KMS-11 (cell line): ENCODE data around the gene FAM72A.

Experiments
- H2AFZ ChIP-seq: fragments of 200-600 bp; sonication (generic); 2 replicates; pipeline ENCODE4 v1.6.1; 2016; ENCODE audit warnings: antibody characterized with exemption, mixed run types, low read depth
- H3K27ac ChIP-seq: fragments of 200-600 bp; sonication (generic); 2 replicates; pipeline ENCODE4 v1.6.1; 2016; ENCODE audit warnings: mild to moderate bottlenecking, mixed run types
- H3K27me3 ChIP-seq: fragments of 200-600 bp; sonication (generic); 2 replicates; pipeline ENCODE4 v1.6.1; 2017; ENCODE audit warnings: mild to moderate bottlenecking, low read depth, mixed run types, moderate library complexity; ENCODE audit not compliant: insufficient read depth
- H3K36me3 ChIP-seq: fragments of 200-600 bp; sonication (generic); 2 replicates; pipeline ENCODE4 v1.6.1; 2017; ENCODE audit warnings: mild to moderate bottlenecking, mixed run types; ENCODE audit not compliant: insufficient read depth
- H3K4me1 ChIP-seq: fragments of 200-600 bp; sonication (generic); 2 replicates; pipeline ENCODE4 v1.6.1; 2016; ENCODE audit warnings: mild to moderate bottlenecking, low read depth, mixed run types; ENCODE audit not compliant: poor library complexity, severe bottlenecking
- H3K4me2 ChIP-seq: fragments of 200-600 bp; sonication (generic); 2 replicates; pipeline ENCODE4 v1.7.0; 2016; ENCODE audit warnings: mild to moderate bottlenecking, mixed run types
- H3K4me3 ChIP-seq: fragments of 200-600 bp; sonication (generic); IDR thresholded peaks from 2 replicates; pipeline ENCODE4 v1.6.1; 2017; ENCODE audit warnings: low read depth, low read length, mixed read lengths; ENCODE audit not compliant: insufficient read depth
- H3K79me2 ChIP-seq: fragments of 200-600 bp; sonication (generic); 2 replicates; pipeline ENCODE4 v1.6.1; 2016; ENCODE audit warnings: low read depth, mixed run types; ENCODE audit not compliant: insufficient read depth
- H3K9ac ChIP-seq: fragments of 200-600 bp; sonication (generic); 2 replicates; pipeline ENCODE4 v1.6.1; 2016; ENCODE audit warnings: mild to moderate bottlenecking, mixed run types
- H4K20me1 ChIP-seq: fragments of 200-600 bp; sonication (generic); 2 replicates; pipeline ENCODE4 v1.6.1; 2016; ENCODE audit warnings: mild to moderate bottlenecking, mixed run types; ENCODE audit not compliant: insufficient read depth
- CTCF ChIP-seq: fragments of 200-600 bp; sonication (generic); conservative IDR thresholded peaks from 2 replicates; pipeline ENCODE4 v1.6.1; 2017; ENCODE audit warnings: low read depth, mild to moderate bottlenecking, antibody characterized with exemption, low read length, moderate library complexity, mixed read lengths

Gene FAM72A

DNA sequence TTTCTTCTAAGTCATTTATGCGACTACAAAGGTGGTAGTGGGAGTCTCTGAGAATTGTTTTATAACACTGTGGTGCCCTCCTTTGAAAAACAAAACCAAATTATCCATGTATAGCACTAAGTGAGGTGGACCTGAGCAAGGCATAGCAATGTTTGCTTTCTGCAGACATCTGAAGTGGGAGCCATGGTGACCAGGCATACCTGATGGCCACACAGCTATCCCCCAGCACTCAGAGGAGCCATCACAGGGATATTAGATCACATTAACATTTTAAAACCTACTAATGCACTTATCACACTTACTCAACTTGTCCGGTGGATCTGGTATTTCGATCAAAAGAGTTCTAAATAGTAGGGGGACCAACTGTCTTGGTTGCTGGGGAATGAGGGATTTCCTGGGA lies 60.6 kb downstream of the FAM72A start:
- no peaks in the 10 kb centered on the region for H3K4me1 ChIP-seq
- TF ChIP-seq CTCF, result no peak
- H3K4me3 ChIP-seq, result no peak overlapping the region
- H3K79me2 ChIP-seq, result no peaks in the 10 kb centered on the region
- H3K9ac ChIP-seq, result no peak overlapping the region
- no peak overlapping the region for H3K4me2 ChIP-seq
- H2AFZ ChIP-seq, result no peak overlapping the region
- H3K27me3 ChIP-seq, result no peaks in the 10 kb centered on the region
- H4K20me1 ChIP-seq, result no peaks in the 10 kb centered on the region
- H3K36me3 ChIP-seq, result no peaks in the 10 kb centered on the region
- no peak overlapping the region for H3K27ac ChIP-seq

GRCh38 chr1:206136241-206136640 lies 66.4 kb downstream of the FAM72A start:
- TF ChIP-seq CTCF, result no peak

More at GRCh38 chr1:206136241-206136640, 66.4 kb downstream of the FAM72A start:
- H3K36me3 ChIP-seq, result no peaks in the 10 kb centered on the region
- H3K4me1 ChIP-seq, result no peaks in the 10 kb centered on the region
- H4K20me1 ChIP-seq, result no peaks in the 10 kb centered on the region
- no peak overlapping the region for H3K27ac ChIP-seq
- no peak overlapping the region for H2AFZ ChIP-seq
- no peak overlapping the region for H3K4me3 ChIP-seq
- H3K9ac ChIP-seq, result no peak overlapping the region
- H3K27me3 ChIP-seq, result no peaks in the 10 kb centered on the region
- no peaks in the 10 kb centered on the region for H3K79me2 ChIP-seq
- H3K4me2 ChIP-seq, result no peak overlapping the region
